HG03159 (cell line): ENCODE results near the gene UBAC2.
A peak's percentile ranks its signal among the peaks of the same experiment; 100 is the strongest.

ENCODE experiments used
- ATAC-seq: cut with Tn5 transposase; IDR thresholded peaks from one replicate; pipeline ENCODE4 v1.9.1; 2021; ENCODE audit warnings: mild to moderate bottlenecking, moderate library complexity; ENCODE audit not compliant: unreplicated experiment

Gene UBAC2

DNA sequence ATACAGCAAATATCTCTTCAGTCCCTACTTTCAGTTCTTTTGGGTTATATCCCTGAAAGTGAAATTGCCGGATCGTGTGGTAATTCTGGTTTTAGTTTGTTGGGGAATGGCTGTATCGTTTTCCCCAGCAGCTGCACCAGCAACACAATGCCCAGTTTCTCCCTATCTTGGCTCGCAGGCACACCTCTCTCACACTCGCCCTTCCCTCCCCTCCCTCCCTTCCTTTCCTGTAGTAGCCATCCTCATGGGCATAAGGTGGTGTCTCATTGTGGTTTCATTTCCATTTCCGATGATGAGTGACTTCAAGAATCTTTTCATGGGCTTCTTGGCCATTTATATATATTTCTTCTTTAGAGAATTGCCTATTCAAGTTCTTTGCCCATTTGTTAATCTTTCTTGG is 66.2 kb downstream of the UBAC2 start:
- ATAC-seq: no peak

GRCh38 chr13:99267927-99268326 is 67.3 kb downstream of the UBAC2 start:
- ATAC-seq: no peak

- ATAC-seq: no peak
Observed at GRCh38 chr13:99268822-99269221, 68.2 kb downstream of the UBAC2 start.

GRCh38 chr13:99269627-99270241 is 69.1 kb downstream of the UBAC2 start:
- ATAC-seq: peak; percentile 57

DNA sequence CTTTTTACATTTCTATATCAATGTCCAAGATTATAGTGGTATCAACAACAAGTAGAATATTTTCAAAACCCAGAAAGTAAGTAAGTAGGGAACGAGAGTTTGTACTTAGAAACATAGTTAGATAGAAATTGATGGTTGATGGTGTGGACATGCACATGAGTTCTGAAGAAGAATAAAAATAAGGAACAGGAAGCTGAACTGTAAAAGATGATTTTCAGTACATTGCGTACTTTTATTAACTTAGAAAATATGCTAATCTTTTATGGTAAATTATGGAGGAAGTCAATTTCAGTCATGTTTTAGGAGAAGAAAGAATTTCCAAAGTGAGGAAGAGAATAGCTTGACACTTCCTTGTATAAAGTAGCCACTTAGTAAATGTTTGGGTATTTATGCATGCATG is 69.9 kb downstream of the UBAC2 start:
- no peak for ATAC-seq

DNA sequence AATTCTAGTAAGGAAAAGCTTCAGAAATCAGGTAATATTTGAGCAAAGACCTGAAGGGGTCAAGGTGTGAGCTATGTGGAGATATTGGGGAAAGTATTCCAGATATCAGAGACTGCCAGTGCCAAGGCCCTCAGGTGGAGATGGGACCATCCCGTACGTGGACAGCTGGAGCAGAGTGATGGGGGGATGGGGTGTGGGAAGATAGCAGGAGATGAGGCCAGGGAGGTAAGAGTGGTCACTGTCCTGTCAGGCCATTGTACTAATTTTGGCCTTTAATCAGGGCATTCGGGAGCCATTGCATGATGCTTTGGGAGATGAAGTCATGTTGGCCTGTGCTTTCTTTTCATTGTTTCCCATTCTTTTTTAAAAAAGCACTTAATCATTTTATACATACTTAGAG is 70.6 kb downstream of the UBAC2 start:
- no peak for ATAC-seq

DNA sequence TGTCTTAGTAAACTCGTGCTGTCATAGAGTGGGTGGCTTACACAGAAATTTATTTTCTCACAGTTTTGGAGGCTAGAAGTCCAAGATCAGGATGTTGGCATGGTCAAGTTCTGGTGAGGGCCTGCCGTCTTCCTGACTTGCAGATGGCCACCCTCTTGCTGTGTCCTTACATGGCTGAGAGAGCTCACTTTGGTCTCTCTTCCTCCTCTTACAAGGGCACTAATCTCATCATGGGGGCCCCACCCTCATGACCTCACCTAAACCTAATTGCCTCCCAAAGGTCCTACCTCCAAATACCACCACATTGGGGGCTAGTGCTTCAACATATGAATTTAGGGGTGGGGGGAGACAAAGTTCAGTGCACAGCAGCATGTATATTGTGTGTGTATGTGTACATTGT is 71.8 kb downstream of the UBAC2 start:
- no peak for ATAC-seq

DNA sequence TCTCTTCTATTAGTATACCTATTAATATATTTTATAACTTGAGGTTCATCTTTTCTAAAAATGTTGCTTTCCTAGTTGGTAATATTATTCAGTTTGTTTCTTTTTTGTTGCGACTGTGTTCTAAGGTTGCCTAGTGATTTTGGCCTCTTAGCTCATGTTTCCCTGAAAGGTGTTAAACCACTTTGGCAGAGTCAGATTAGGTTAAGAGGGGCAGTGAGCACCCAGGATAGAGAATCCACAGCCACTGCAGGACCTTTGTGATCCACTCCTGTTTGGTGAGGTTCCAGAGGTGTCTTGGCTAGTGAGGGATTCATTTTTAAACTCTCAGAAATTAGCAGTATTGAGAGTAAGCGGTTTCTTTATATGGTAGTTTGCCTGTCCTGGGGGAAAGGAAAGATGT is 72.5 kb downstream of the UBAC2 start:
- ATAC-seq: no peak

DNA sequence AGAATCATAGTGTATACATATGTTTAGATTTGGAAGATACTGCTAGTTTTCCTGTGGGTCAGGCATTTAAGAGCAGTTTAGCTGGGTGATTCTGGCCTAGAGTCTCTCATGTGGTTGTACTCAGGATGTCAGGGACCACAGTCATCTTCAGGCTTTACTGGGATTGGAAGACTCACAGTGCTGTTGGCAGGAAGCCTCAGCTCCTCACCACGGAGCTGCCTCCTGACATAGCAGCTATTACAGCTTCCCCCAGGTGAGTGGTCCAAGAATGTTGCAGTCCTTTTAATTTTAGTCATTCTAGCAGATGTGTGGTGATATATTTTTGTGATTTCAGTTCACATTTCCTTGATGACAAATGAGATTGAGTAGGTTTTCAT is 74.4 kb downstream of the UBAC2 start:
- ATAC-seq: no peak

GRCh38 chr13:99276706-99277105 is 76.1 kb downstream of the UBAC2 start:
- no peak for ATAC-seq

GRCh38 chr13:99277629-99278028 is 77.0 kb downstream of the UBAC2 start:
- no peak for ATAC-seq

DNA sequence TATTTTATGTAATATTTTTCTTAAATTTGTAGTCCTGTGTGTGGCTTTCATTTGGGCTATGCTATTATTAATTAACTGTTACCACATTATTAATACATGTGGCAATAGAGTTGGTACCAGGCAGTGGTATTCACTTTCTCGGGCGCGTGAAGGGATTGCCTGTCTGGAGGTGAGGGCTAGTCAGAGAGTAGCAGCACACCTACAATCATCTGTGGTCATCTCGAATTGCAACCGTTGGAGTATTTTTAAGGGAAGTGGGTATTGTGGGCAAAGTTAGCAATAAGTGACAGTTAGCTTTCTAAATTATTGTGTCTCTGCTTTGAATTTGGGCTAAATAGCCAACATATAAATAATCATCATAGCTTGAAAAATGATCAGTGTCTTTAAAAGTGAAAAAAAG is 77.5 kb downstream of the UBAC2 start:
- no peak for ATAC-seq

GRCh38 chr13:99278843-99279242 is 78.2 kb downstream of the UBAC2 start:
- no peak for ATAC-seq

GRCh38 chr13:99279637-99280036 is 79.0 kb downstream of the UBAC2 start:
- ATAC-seq: no peak

GRCh38 chr13:99280166-99280565 is 79.5 kb downstream of the UBAC2 start:
- no peak for ATAC-seq

- ATAC-seq: peak; percentile 78
Observed at GRCh38 chr13:99281811-99282263, 81.2 kb downstream of the UBAC2 start.

DNA sequence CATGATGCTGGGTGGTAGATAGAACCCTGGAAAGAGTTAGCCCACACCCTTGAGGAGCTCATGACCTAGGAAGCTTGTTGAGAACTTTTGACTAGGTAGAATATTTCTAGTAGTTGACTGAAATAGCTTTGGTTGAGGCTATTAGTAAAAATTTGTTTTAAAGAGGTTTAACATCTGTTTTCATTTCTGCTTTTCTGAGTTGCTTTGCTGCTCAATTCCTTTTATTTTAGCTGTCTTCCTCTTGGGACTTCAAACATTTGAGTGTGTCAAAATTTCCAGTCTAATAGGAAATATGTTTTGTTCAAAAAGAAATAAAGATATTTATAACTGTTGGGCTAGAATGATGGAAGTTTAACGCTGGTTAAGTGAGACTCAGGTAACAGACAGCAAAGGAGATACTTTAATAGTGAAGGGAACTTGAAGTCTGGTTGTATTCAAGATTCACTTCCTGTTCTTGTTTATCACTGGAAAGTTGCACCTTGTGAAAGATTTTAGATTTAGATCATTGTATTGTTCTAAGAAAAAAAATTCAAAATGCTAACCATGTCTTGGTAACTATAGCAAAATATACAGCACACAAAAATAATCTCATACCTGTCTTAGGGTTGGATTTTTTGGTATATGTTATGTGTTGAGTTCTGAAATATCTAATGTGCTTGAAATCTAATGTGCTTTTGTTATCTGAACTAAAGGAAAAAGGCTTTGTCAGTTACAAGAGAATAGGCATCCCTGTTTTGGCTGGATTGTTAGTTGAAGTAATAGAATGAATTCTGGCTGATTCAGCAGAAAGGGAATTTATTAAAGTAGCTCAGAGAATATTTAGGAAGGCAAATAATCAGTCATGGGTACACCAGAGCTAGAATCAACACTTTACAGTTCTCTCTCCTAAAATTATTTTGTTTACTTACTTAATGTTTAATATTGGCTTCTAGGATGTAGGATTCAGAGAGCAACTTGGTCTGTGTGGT is 81.9 kb downstream of the UBAC2 start:
- peak; percentile 65 for ATAC-seq

DNA sequence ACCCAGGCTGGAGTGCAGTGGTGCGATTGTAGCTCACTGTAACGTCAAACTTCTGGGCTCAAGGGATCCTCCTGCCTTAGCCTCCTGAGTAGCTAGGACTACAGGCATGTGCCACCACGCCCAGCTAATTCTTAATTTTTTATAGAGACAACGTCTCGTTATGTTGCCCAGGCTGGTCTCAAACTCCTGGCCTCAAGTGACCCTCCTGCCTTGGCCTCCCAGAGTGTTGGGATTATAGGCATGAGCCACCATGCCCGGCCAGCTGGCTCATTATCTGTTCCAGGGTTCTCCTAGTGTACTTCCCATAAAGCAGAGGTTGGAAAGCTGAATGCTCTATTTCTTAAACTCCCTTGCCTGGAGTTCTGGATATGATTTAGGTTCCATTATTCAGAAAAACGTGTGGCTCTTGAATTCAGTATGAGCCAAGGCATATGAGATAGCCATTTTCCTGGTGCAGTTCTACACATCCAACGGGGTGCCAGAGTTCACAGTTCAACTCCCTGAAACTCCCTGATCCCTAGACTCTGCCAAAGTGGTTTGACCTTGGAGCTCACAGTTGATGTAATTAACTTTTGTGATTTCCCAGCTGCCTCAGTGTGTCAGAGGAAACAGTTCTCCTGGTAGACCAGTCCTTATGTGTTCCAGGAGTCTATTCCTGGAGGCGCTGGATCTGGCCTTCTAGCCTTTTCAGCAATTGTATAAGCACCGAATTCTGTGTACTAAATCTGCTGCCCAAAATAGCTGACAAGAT is 85.0 kb downstream of the UBAC2 start:
- no peak for ATAC-seq

GRCh38 chr13:99287551-99287950 is 86.9 kb downstream of the UBAC2 start:
- ATAC-seq: no peak

GRCh38 chr13:99288089-99288488 is 87.4 kb downstream of the UBAC2 start:
- ATAC-seq: peak; percentile 93

DNA sequence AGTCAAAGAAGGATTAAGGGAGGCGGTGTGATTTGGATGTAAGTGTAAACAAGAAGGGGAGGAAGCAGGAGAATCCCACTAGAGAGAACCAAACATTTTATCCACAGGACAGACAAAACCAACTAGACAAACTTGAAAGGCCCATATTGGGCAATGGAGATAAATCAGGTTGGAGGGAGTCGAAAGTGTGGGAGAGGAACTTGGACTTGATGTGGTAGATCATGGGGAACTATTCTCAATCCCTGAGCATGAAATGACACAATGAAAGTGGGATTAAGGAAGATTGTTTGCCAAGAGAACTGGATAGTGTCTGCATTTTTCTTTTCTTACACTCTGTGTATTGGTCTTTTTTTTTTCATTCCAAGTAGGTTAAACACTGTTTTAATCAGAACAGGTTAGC is 88.6 kb downstream of the UBAC2 start:
- ATAC-seq: no peak
